ENCODE data around the gene IFITM10. TPM values are rescaled to one million over a fixed set of nuclear protein-coding genes. Genes with fewer than 3 reads are reported as not detected.

The IFITM10 gene
- total and polyA plus RNA-seq, 2 experiments from 2014 or later, result 0.89 to 1.4 TPM

- peaks cover 9% of the 10 kb centered on the region for H3K27me3 ChIP-seq
- H3K4me2 ChIP-seq, result no peak overlapping the region
- peaks cover 17% of the 10 kb centered on the region for H3K4me1 ChIP-seq (ENCODE audit: insufficient read depth)
- H3K9me2 ChIP-seq (replicated peaks; ENCODE audit: insufficient read depth), result no peaks in the 10 kb centered on the region
- H3K27ac ChIP-seq, result no peak overlapping the region
- H3K36me3 ChIP-seq (replicated peaks; ENCODE audit: insufficient read depth, low read depth), result no peaks in the 10 kb centered on the region
- WGBS (ENCODE audit: low lambda C conversion rate, missing lambda C conversion rate), result 96% methylated on average over 24 of the region's 24 CpGs
- H2AFZ ChIP-seq, result no peak overlapping the region
- no peak for DNase-seq (ENCODE audit: low spot score)
- H3K4me3 ChIP-seq, result no peak overlapping the region
- H3K9me3 ChIP-seq (ENCODE audit: low read depth), result no peaks in the 10 kb centered on the region
- H4K20me1 ChIP-seq (ENCODE audit: insufficient read depth, poor library complexity, severe bottlenecking), result no peaks in the 10 kb centered on the region
- no peaks in the 10 kb centered on the region for H3K79me2 ChIP-seq
- TF ChIP-seq CTCF (IDR thresholded peaks at IDR 0.05; ENCODE audit: poor library complexity) (no peak), EZH2phosphoT487 (IDR thresholded peaks at IDR 0.05; ENCODE audit: low read depth, severe bottlenecking, unreplicated experiment) (no peak), EZH2 (IDR thresholded peaks at IDR 0.05; ENCODE audit: borderline replicate concordance) (no peak)
Observed at GRCh38 chr11:1751999-1752906, 1.9 kb upstream of the IFITM10 start.

GRCh38 chr11:1751531-1751921 is 1.1 kb upstream of the IFITM10 start:
- H2AFZ ChIP-seq, result no peak overlapping the region
- H3K36me3 ChIP-seq (replicated peaks; ENCODE audit: insufficient read depth, low read depth), result no peaks in the 10 kb centered on the region
- no peak overlapping the region for H3K4me3 ChIP-seq
- WGBS (ENCODE audit: low lambda C conversion rate, missing lambda C conversion rate), result 88% methylated on average over 5 of the region's 5 CpGs
- H3K4me1 ChIP-seq (ENCODE audit: insufficient read depth), result peaks cover 17% of the 10 kb centered on the region
- TF ChIP-seq EZH2 (IDR thresholded peaks at IDR 0.05; ENCODE audit: borderline replicate concordance) (no peak), CTCF (IDR thresholded peaks at IDR 0.05; ENCODE audit: poor library complexity) (no peak), EZH2phosphoT487 (IDR thresholded peaks at IDR 0.05; ENCODE audit: low read depth, severe bottlenecking, unreplicated experiment) (no peak)
- H4K20me1 ChIP-seq (ENCODE audit: insufficient read depth, poor library complexity, severe bottlenecking), result no peaks in the 10 kb centered on the region
- H3K27me3 ChIP-seq, result peaks cover 9% of the 10 kb centered on the region
- H3K79me2 ChIP-seq, result no peaks in the 10 kb centered on the region
- H3K9me3 ChIP-seq (ENCODE audit: low read depth), result no peaks in the 10 kb centered on the region
- DNase-seq (ENCODE audit: low spot score), result no peak
- H3K27ac ChIP-seq, result no peak overlapping the region
- H3K9me2 ChIP-seq (replicated peaks; ENCODE audit: insufficient read depth), result no peaks in the 10 kb centered on the region
- H3K4me2 ChIP-seq, result no peak overlapping the region

DNA sequence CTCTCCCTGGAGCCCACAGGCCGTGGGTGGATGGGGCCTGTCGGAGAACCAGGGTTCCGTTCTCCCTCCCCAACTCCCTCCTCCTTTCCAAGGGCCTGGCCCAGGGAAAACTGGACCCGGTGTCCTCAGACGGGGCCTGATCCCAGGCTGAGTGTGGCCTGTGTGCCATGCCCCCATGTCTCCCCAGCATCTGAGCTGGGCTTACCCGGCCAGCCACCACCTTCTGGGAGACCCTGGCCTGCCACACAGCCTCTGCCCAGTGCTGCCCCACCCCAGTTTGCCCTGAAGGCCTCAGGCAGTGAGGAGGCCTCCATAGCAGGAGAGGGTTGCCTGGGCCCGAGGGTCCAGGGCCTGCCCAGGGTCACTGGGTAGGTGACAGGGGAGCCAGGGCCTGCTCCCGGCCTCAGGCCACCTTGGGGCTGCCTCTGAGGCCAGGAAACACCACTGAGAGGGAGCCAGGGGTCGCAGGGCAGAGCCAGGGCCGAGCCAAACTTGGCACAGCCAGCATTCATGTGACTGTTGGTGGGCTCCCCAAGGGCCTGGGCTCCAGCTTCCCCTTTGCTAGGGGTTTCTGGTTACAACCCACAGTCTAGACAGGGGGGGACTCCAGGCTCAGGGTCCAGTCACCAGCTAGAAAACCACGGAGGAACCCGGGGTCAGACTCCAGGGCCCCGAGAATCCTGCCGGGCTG is 590 bp upstream of the IFITM10 start:
- 80% methylated on average over 14 of the region's 14 CpGs for WGBS (ENCODE audit: low lambda C conversion rate, missing lambda C conversion rate)
- Histone ChIP-seq H2AFZ (no peak overlapping the region), H3K4me3 (no peak overlapping the region), H3K79me2 (no peaks in the 10 kb centered on the region), H3K27me3 (peaks cover 9% of the 10 kb centered on the region), H3K27ac (no peak overlapping the region), H4K20me1 (ENCODE audit: insufficient read depth, poor library complexity, severe bottlenecking) (no peaks in the 10 kb centered on the region), H3K4me1 (ENCODE audit: insufficient read depth) (peaks cover 17% of the 10 kb centered on the region), H3K36me3 (replicated peaks; ENCODE audit: insufficient read depth, low read depth) (no peaks in the 10 kb centered on the region), H3K9me2 (replicated peaks; ENCODE audit: insufficient read depth) (no peaks in the 10 kb centered on the region), H3K4me2 (no peak overlapping the region), H3K9me3 (ENCODE audit: low read depth) (no peaks in the 10 kb centered on the region)
- TF ChIP-seq EZH2phosphoT487 (IDR thresholded peaks at IDR 0.05; ENCODE audit: low read depth, severe bottlenecking, unreplicated experiment), result no peak
- TF ChIP-seq CTCF (IDR thresholded peaks at IDR 0.05; ENCODE audit: poor library complexity), result no peak
- TF ChIP-seq EZH2 (IDR thresholded peaks at IDR 0.05; ENCODE audit: borderline replicate concordance), result no peak
- no peak for DNase-seq (ENCODE audit: low spot score)
